H9 (cell line): ENCODE results near the gene PM20D1. TPM values are rescaled to one million over a fixed set of nuclear protein-coding genes. Genes with fewer than 3 reads are reported as not detected.

ENCODE experiments used
- DNase-seq: peaks from one replicate; pipeline ENCODE4 v3.0.0-alpha.2; 2017
- H2AFZ ChIP-seq: one replicate; pipeline ENCODE4 v1.6.1; 2013; ENCODE audit warnings: mild to moderate bottlenecking, low read length, control low read depth, moderate library complexity
- H2AK5ac ChIP-seq: 2 replicates; pipeline ENCODE4 v1.6.1; 2013; ENCODE audit warnings: low read length, control low read depth, mixed read lengths; ENCODE audit not compliant: insufficient read length
- H2BK120ac ChIP-seq: one replicate; pipeline ENCODE4 v1.6.1; 2013; ENCODE audit warnings: low read depth, mild to moderate bottlenecking, low read length, control low read depth, inconsistent platforms; ENCODE audit not compliant: poor library complexity, severe bottlenecking
- H2BK12ac ChIP-seq: 2 replicates; pipeline ENCODE4 v1.6.1; 2013; ENCODE audit warnings: low read length, control low read depth, mixed read lengths, low read depth; ENCODE audit not compliant: insufficient read length
- H2BK15ac ChIP-seq: 2 replicates; pipeline ENCODE4 v1.6.1; 2013; ENCODE audit warnings: low read depth, low read length, control low read depth
- H2BK20ac ChIP-seq: one replicate; pipeline ENCODE4 v1.6.1; 2013; ENCODE audit warnings: low read depth, mild to moderate bottlenecking, low read length, control low read depth, inconsistent platforms; ENCODE audit not compliant: poor library complexity, severe bottlenecking
- H2BK5ac ChIP-seq: 2 replicates; pipeline ENCODE4 v1.6.1; 2013; ENCODE audit warnings: low read length, control low read depth, mixed read lengths; ENCODE audit not compliant: insufficient read length
- H3K14ac ChIP-seq: 2 replicates; pipeline ENCODE4 v1.6.1; 2013; ENCODE audit warnings: low read length, control low read depth; ENCODE audit not compliant: insufficient read depth
- H3K18ac ChIP-seq: 2 replicates; pipeline ENCODE4 v1.6.1; 2013; ENCODE audit warnings: low read depth, mild to moderate bottlenecking, mixed read lengths, low read length, control low read depth; ENCODE audit not compliant: insufficient read length
- H3K23ac ChIP-seq: 2 replicates; pipeline ENCODE4 v1.6.1; 2013; ENCODE audit warnings: low read length, control low read depth, mixed read lengths, low read depth; ENCODE audit not compliant: insufficient read length
- H3K23me2 ChIP-seq: 2 replicates; pipeline ENCODE4 v1.6.1; 2013; ENCODE audit warnings: low read depth, mild to moderate bottlenecking, mixed read lengths, low read length, control low read depth; ENCODE audit not compliant: insufficient read length, poor library complexity, severe bottlenecking
- H3K27ac ChIP-seq: 2 replicates; pipeline ENCODE4 v1.5.1; 2013; ENCODE audit warnings: low read length, control low read depth, mixed read lengths, low read depth; ENCODE audit not compliant: insufficient read length
- H3K27me3 ChIP-seq: 2 replicates; pipeline ENCODE4 v1.6.1; 2013; ENCODE audit warnings: low read length, control low read depth, inconsistent platforms; ENCODE audit not compliant: insufficient read depth
- H3K4ac ChIP-seq: 2 replicates; pipeline ENCODE4 v1.6.1; 2013; ENCODE audit warnings: low read depth, mild to moderate bottlenecking, control low read depth, inconsistent platforms, low read length, moderate library complexity
- H3K4me1 ChIP-seq: 2 replicates; pipeline ENCODE4 v1.6.1; 2013; ENCODE audit warnings: low read length, control low read depth, inconsistent platforms; ENCODE audit not compliant: insufficient read depth
- H3K4me2 ChIP-seq: 2 replicates; pipeline ENCODE4 v1.6.1; 2013; ENCODE audit warnings: low read length, control low read depth, mixed read lengths; ENCODE audit not compliant: insufficient read length, insufficient read depth
- H3K56ac ChIP-seq: 2 replicates; pipeline ENCODE4 v1.6.1; 2013; ENCODE audit warnings: low read depth, mild to moderate bottlenecking, mixed read lengths, low read length, control low read depth; ENCODE audit not compliant: insufficient read length
- H3K79me1 ChIP-seq: 2 replicates; pipeline ENCODE4 v1.6.1; 2013; ENCODE audit warnings: low read depth, mild to moderate bottlenecking, moderate library complexity, low read length, control low read depth, inconsistent platforms; ENCODE audit not compliant: insufficient read depth, poor library complexity, severe bottlenecking
- H3K79me2 ChIP-seq: 2 replicates; pipeline ENCODE4 v1.6.1; 2013; ENCODE audit warnings: low read length, control low read depth, inconsistent platforms; ENCODE audit not compliant: insufficient read depth
- H3K9ac ChIP-seq: 2 replicates; pipeline ENCODE4 v1.6.1; 2013; ENCODE audit warnings: low read length, control low read depth, mixed read lengths; ENCODE audit not compliant: insufficient read length; ENCODE audit errors: extremely low read depth
- H3K9me3 ChIP-seq: one replicate; pipeline ENCODE4 v1.6.1; 2013; ENCODE audit warnings: low read depth, low read length, inconsistent platforms; ENCODE audit not compliant: control insufficient read depth
- H3T11ph ChIP-seq: one replicate; pipeline ENCODE4 v1.6.1; 2013; ENCODE audit warnings: mild to moderate bottlenecking, low read length, control low read depth, inconsistent platforms
- H4K20me1 ChIP-seq: one replicate; pipeline ENCODE4 v1.6.1; 2013; ENCODE audit not compliant: control insufficient read depth, insufficient read length, insufficient read depth
- H4K5ac ChIP-seq: 2 replicates; pipeline ENCODE4 v1.6.1; 2013; ENCODE audit warnings: low read depth, mild to moderate bottlenecking, mixed read lengths, low read length, control low read depth; ENCODE audit not compliant: insufficient read length
- H4K8ac ChIP-seq: replicated peaks from 2 replicates; pipeline ENCODE4 v1.6.1; 2013; ENCODE audit warnings: low read length, control low read depth, mixed read lengths, low read depth; ENCODE audit not compliant: insufficient read length
- H4K91ac ChIP-seq: 2 replicates; pipeline ENCODE4 v1.6.1; 2013; ENCODE audit warnings: low read depth, mild to moderate bottlenecking, moderate library complexity, mixed read lengths, low read length, control low read depth; ENCODE audit not compliant: insufficient read length
- H3K27ac Mint-ChIP-seq, 3 experiments: 2 replicates in 2 of 3; 3 replicates in 1 of 3; pipeline ENCODE4 v1.8.0; 2020 to 2021; ENCODE audit warnings: mixed read lengths in 3 of 3, mild to moderate bottlenecking in 1 of 3, moderate library complexity in 1 of 3
- H3K27me3 Mint-ChIP-seq: 2 replicates; pipeline ENCODE4 v1.8.0; 2021; ENCODE audit warnings: low read depth, mild to moderate bottlenecking, moderate library complexity, mixed read lengths
- H3K36me3 Mint-ChIP-seq, 3 experiments: 2 replicates in 2 of 3; 3 replicates in 1 of 3; pipeline ENCODE4 v1.8.0; 2020 to 2021; ENCODE audit warnings: low read depth in 3 of 3, mixed read lengths in 3 of 3; ENCODE audit not compliant: insufficient read depth in 1 of 3
- H3K4me1 Mint-ChIP-seq, 2 experiments: 2 replicates each; pipeline ENCODE4 v1.8.0; 2020; ENCODE audit warnings: mixed read lengths in 2 of 2
- H3K4me3 Mint-ChIP-seq, 2 experiments: 2 replicates in 1 of 2; 3 replicates in 1 of 2; pipeline ENCODE4 v1.8.0; 2020 to 2021; ENCODE audit warnings: mild to moderate bottlenecking in 2 of 2, mixed read lengths in 2 of 2, moderate library complexity in 1 of 2
- H3K9me3 Mint-ChIP-seq, 2 experiments: 2 replicates in 1 of 2; 3 replicates in 1 of 2; pipeline ENCODE4 v1.8.0; 2020; ENCODE audit warnings: mild to moderate bottlenecking in 2 of 2, mixed read lengths in 2 of 2, moderate library complexity in 1 of 2
- CTCF ChIP-seq: fragments of 200-600 bp; sonication (generic); conservative IDR thresholded peaks from 3 replicates; pipeline ENCODE4 v1.8.0; 2021; ENCODE audit warnings: antibody characterized with exemption, mild to moderate bottlenecking
- WGBS: extraction: QIAGEN DNeasy Blood & Tissue Kit; methylation state at CpG from one replicate; pipeline ENCODE4 v1.1.7; 2013; ENCODE audit warnings: missing lambda C conversion rate, low lambda C conversion rate, mixed read lengths; ENCODE audit not compliant: insufficient read length; ENCODE audit errors: extremely low coverage; 5-methylcytosine and 5-hydroxymethylcytosine counted together
- total RNA-seq: library from RNA; stranded (reverse); gene quantifications from 2 replicates; pipeline ENCODE4 v1.2.1, GENCODE V29; 2021

PM20D1 gene
- total RNA-seq, 1 experiment from 2014 or later = not detected

GRCh38 chr1:205792961-205793673 is 56.8 kb downstream of the PM20D1 start:
- no peaks in the 10 kb centered on the region for H3K27me3 Mint-ChIP-seq
- DNase-seq = no peak
- WGBS = no CpG with 5 or more reads among the region's 6 CpGs
- no peak overlapping the region for H3K4me2 ChIP-seq
- H2BK15ac ChIP-seq = no peak overlapping the region
- H3T11ph ChIP-seq = no peak overlapping the region
- H3K18ac ChIP-seq = no peak overlapping the region
- H2BK20ac ChIP-seq = no peak overlapping the region
- no peak overlapping the region for H2AFZ ChIP-seq
- H2BK120ac ChIP-seq = no peak overlapping the region
- TF ChIP-seq CTCF = no peak
- H3K27ac ChIP-seq = no peak overlapping the region
- H2BK5ac ChIP-seq = no peak overlapping the region
- no peaks in the 10 kb centered on the region for H3K79me2 ChIP-seq
- no peak overlapping the region for H2BK12ac ChIP-seq
- no peak overlapping the region for H3K23ac ChIP-seq
- H3K9me3 Mint-ChIP-seq = no peaks in the 10 kb centered on the region
- no peaks in the 10 kb centered on the region for H3K9me3 ChIP-seq
- H3K4me1 ChIP-seq = no peaks in the 10 kb centered on the region
- H2AK5ac ChIP-seq = no peak overlapping the region
- H3K14ac ChIP-seq = no peak overlapping the region
- no peaks in the 10 kb centered on the region for H3K27me3 ChIP-seq
- no peak overlapping the region for H3K4ac ChIP-seq
- no peaks in the 10 kb centered on the region for H3K79me1 ChIP-seq
- H3K36me3 Mint-ChIP-seq = peaks cover 8 to 54% (median 48%) of the 10 kb centered on the region in 3 experiments; a peak in 6 of 7 replicates
- no peak overlapping the region for H3K56ac ChIP-seq
- peak overlapping the region; percentile 2 to 77 (median 46); a peak in 4 of 7 replicates for H3K27ac Mint-ChIP-seq
- no peaks in the 10 kb centered on the region for H3K23me2 ChIP-seq
- H3K9ac ChIP-seq = no peak overlapping the region
- H4K20me1 ChIP-seq = no peaks in the 10 kb centered on the region
- no peak overlapping the region for H4K91ac ChIP-seq
- no peak overlapping the region for H4K8ac ChIP-seq
- H3K4me3 Mint-ChIP-seq = no peak overlapping the region
- peaks cover 5 to 12% of the 10 kb centered on the region in 2 experiments; a peak in 3 of 4 replicates for H3K4me1 Mint-ChIP-seq
- no peak overlapping the region for H4K5ac ChIP-seq
